Measurements from ENCODE around the gene LSM4. TPM values are rescaled to one million over a fixed set of nuclear protein-coding genes. Genes with fewer than 3 reads are reported as not detected.
A peak's percentile ranks its signal among the peaks of the same experiment; 100 is the strongest.

Gene LSM4
- total and polyA plus RNA-seq, 2 of the 4 experiments (the other 2 are of a cell fraction): 44.8 to 118 TPM

DNA sequence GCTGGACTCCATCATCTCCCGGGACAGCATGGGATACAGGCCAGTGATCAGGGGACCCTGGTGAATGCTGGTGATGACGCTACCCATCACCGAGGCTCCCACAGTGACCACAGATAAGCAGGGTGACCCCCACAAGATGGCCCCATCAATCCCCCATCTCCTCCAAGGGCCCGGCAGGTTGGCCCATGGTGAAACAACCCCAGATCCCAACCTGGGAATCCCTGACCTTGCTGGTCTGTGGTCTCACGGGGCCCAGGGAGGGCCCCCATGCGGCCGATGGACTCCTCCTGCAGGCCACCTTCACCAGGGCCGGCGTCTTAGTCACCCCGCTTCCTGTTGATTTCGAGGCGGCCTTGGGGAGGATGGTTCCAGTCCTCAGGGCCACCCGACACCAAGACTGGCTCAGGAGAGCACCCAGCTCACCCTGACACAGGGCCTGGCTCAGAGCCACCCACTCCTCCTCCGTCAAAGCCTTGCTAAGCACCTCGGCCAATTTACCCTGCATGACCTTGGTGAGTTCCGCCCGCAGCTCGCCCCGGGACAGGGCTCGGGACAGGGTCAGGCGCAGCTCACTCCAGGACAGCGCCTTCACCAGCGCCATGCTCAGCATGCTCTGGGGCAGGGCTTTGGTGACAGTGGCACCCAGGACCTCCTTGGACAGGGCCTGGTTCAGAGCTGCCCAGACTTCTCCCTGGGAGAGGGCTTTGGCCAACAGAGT, 58.6 kb downstream of the LSM4 start:
- dilution Hi-C loops (cut with HindIII; ENCODE audit: low sequenced_read_pairs, unreplicated experiment) (no loop called here), in situ Hi-C loops (cut with MboI; ENCODE audit: low sequenced_read_pairs) (no loop called here), intact Hi-C loops (cut with micrococcal nuclease) (no loop called here)
- no peak overlapping the region for H3K56ac ChIP-seq (ENCODE audit: extremely low read depth, insufficient read depth, low read length)
- H2AK9ac ChIP-seq (replicated peaks; ENCODE audit: low read depth, low read length, poor library complexity): no peak overlapping the region
- CTCF ChIA-PET: no interaction called here
- no peak overlapping the region for H2BK20ac ChIP-seq (ENCODE audit: low read depth, low read length)
- no peak overlapping the region for H3K27ac ChIP-seq (ENCODE audit: insufficient read depth, low read length)
- no peak overlapping the region for H4K8ac ChIP-seq (ENCODE audit: low read depth in 2 of 2, low read length in 2 of 2)
- H3K4me1 ChIP-seq (ENCODE audit: control insufficient read depth, insufficient read depth, low read length): no peaks in the 10 kb centered on the region
- H3K23ac ChIP-seq (ENCODE audit: low read depth, low read length): no peak overlapping the region
- no peak overlapping the region for H2BK5ac ChIP-seq (ENCODE audit: low read depth, low read length, poor library complexity, severe bottlenecking)
- TF ChIP-seq RCOR1 (IDR thresholded peaks at IDR 0.05; ENCODE audit: insufficient replicate concordance, low read length) (no peak), SMC3 (IDR thresholded peaks at IDR 0.05; ENCODE audit: low read depth, low read length) (no peak), BHLHE40 (IDR thresholded peaks at IDR 0.05; ENCODE audit: low read depth, low read length) (no peak), CEBPB (IDR thresholded peaks at IDR 0.05; ENCODE audit: low read depth, low read length) (no peak), RAD21 (IDR thresholded peaks at IDR 0.05; ENCODE audit: low read length) (no peak), NFE2L2 (IDR thresholded peaks at IDR 0.05; ENCODE audit: low read depth, low read length) (no peak), CTCF (conservative IDR thresholded peaks at IDR 0.05; ENCODE audit: low read depth, low read length) (no peak), POLR2A (IDR thresholded peaks at IDR 0.05; ENCODE audit: low read depth, low read length) (no peak), RFX5 (IDR thresholded peaks at IDR 0.05; ENCODE audit: low read depth, low read length) (no peak), MXI1 (IDR thresholded peaks at IDR 0.05; ENCODE audit: borderline replicate concordance, low read depth, low read length) (no peak)
- TF ChIP-seq, protein P1, sequence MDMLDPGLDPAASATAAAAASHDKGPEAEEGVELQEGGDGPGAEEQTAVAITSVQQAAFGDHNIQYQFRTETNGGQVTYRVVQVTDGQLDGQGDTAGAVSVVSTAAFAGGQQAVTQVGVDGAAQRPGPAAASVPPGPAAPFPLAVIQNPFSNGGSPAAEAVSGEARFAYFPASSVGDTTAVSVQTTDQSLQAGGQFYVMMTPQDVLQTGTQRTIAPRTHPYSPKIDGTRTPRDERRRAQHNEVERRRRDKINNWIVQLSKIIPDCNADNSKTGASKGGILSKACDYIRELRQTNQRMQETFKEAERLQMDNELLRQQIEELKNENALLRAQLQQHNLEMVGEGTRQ (IDR thresholded peaks at IDR 0.05; ENCODE audit: low read depth, low read length): no peak
- 90% methylated on average over 12 of the region's 23 CpGs; no CpG with 5 or more reads in 1 of the 2 experiments for WGBS, 2 experiments (ENCODE audit: extremely low coverage in 2 of 2, insufficient read length in 1 of 2)
- DNase-seq: no peak
- BruUV-seq (replicated peaks): no TSS peak
- no peak overlapping the region for H3K14ac ChIP-seq (replicated peaks; ENCODE audit: low read depth, low read length)
- ATAC-seq (ENCODE audit: low read depth): no peak
- H2AK5ac ChIP-seq (ENCODE audit: low read depth, low read length): no peak overlapping the region
- H2BK120ac ChIP-seq (ENCODE audit: low read depth, low read length): no peak overlapping the region
- H3K4ac ChIP-seq (ENCODE audit: low read depth, low read length): no peak overlapping the region
- peaks cover 4% of the 10 kb centered on the region; the same call in 1 of the 2 replicates for H4K20me1 ChIP-seq (ENCODE audit: insufficient read depth, low read length)
- H3K9me1 ChIP-seq (ENCODE audit: insufficient read depth, low read length): peaks cover 3% of the 10 kb centered on the region; the same call in 1 of the 2 replicates
- POLR2A ChIA-PET (ENCODE audit: unreplicated experiment): no interaction called here
- no peak overlapping the region for H3K18ac ChIP-seq (ENCODE audit: low read depth, low read length)
- H3K4me2 ChIP-seq (ENCODE audit: low read depth, low read length): no peak overlapping the region
- H3K79me1 ChIP-seq (ENCODE audit: low read depth in 1 of 2, low read length in 2 of 2): no peaks in the 10 kb centered on the region
- no peaks in the 10 kb centered on the region for H3K9me3 ChIP-seq (ENCODE audit: control insufficient read depth, insufficient read depth, low read length)
- no peak overlapping the region for H4K91ac ChIP-seq (ENCODE audit: insufficient read depth, low read depth, low read length)
- H3K36me3 ChIP-seq (ENCODE audit: control insufficient read depth, insufficient read depth, low read length): peaks cover 34% of the 10 kb centered on the region
- no peak overlapping the region for H4K5ac ChIP-seq (ENCODE audit: low read depth, low read length)
- no peak overlapping the region for H3K9ac ChIP-seq (ENCODE audit: low read depth, low read length)
- no peaks in the 10 kb centered on the region for H3K27me3 ChIP-seq (ENCODE audit: control insufficient read depth, insufficient read depth, low read length)
- no peak overlapping the region for H2BK15ac ChIP-seq (ENCODE audit: low read depth, low read length)
- H3K4me3 ChIP-seq (ENCODE audit: insufficient read depth, low read depth, low read length): no peak overlapping the region
- peak overlapping the region; percentile 21 for H2AFZ ChIP-seq (replicated peaks; ENCODE audit: low read length, poor library complexity)

All from IMR-90 (cell line).